H1 (cell line): Measurements from ENCODE around the gene PELO. TPM values are rescaled to one million over a fixed set of nuclear protein-coding genes. Genes with fewer than 3 reads are reported as not detected.

ENCODE experiments used
- CTCF ChIA-PET: fragments of 300-600 bp; sonication (Branson Sonifier 250); formaldehyde crosslinking; loops from one replicate; lab custom pipeline; 2021; ENCODE audit not compliant: partially characterized antibody; lab: Charles Lee
- POLR2A ChIA-PET: fragments of 300-600 bp; sonication (Branson Sonifier 250); formaldehyde crosslinking; loops from one replicate; lab custom pipeline; 2021; ENCODE audit warnings: inconsistent platforms; ENCODE audit not compliant: partially characterized antibody; lab: Charles Lee
- DNase-seq, 2 experiments: peaks; one replicate each; pipeline versions ENCODE4 v3.0.0 to v3.0.0-alpha.2; 2010 to 2022; ENCODE audit warnings: low spot score in 2 of 2, low read depth in 1 of 2, mixed read lengths in 1 of 2
- FAIRE-seq: peaks from 2 replicates; lab custom pipeline; 2011; peaks lifted over from hg19 to GRCh38; lab: Jason Lieb, UNC
- H2AFZ ChIP-seq: 2 replicates; pipeline ENCODE4 v1.8.1; 2012; ENCODE audit warnings: low read length, inconsistent platforms
- H2AK5ac ChIP-seq: 2 replicates; pipeline ENCODE4 v1.6.1; 2013; ENCODE audit warnings: low read depth, low read length
- H2BK120ac ChIP-seq: replicated peaks from 2 replicates; pipeline ENCODE3; 2013; ENCODE audit warnings: low read depth, low read length, inconsistent platforms
- H2BK12ac ChIP-seq: 2 replicates; pipeline ENCODE4 v1.6.1; 2013; ENCODE audit warnings: low read depth, low read length
- H2BK15ac ChIP-seq: 2 replicates; pipeline ENCODE4 v1.6.1; 2013; ENCODE audit warnings: low read length
- H2BK20ac ChIP-seq: 2 replicates; pipeline ENCODE4 v1.6.1; 2013; ENCODE audit warnings: low read length
- H2BK5ac ChIP-seq: 2 replicates; pipeline ENCODE4 v1.6.1; 2013; ENCODE audit warnings: low read depth, low read length
- H3K14ac ChIP-seq: 2 replicates; pipeline ENCODE4 v1.6.1; 2013; ENCODE audit warnings: inconsistent platforms; ENCODE audit not compliant: insufficient read length
- H3K18ac ChIP-seq: 2 replicates; pipeline ENCODE4 v1.6.1; 2013; ENCODE audit warnings: low read length; ENCODE audit errors: extremely low read depth
- H3K23ac ChIP-seq: 2 replicates; pipeline ENCODE4 v1.6.1; 2013; ENCODE audit warnings: inconsistent platforms; ENCODE audit not compliant: insufficient read length
- H3K23me2 ChIP-seq: 2 replicates; pipeline ENCODE4 v1.6.1; 2013; ENCODE audit warnings: low read depth, low read length
- H3K27ac ChIP-seq: 2 replicates; pipeline ENCODE4 v1.6.1; 2011; ENCODE audit warnings: low read depth, low read length, inconsistent platforms
- H3K27me3 ChIP-seq, 4 experiments: replicated peaks in 1 of 4; 1 replicate in 1 of 4; 2 replicates in 3 of 4; pipeline versions ENCODE4 v1.6.1 to v1.8.1; 2011 to 2013; ENCODE audit warnings: low read length in 3 of 4, mild to moderate bottlenecking in 3 of 4, inconsistent platforms in 2 of 4, mixed read lengths in 2 of 4, moderate library complexity in 1 of 4; ENCODE audit not compliant: control insufficient read depth in 3 of 4, insufficient read depth in 3 of 4; ENCODE audit errors: extremely low read depth in 1 of 4
- H3K36me3 ChIP-seq, 4 experiments: 2 replicates each; pipeline versions ENCODE4 v1.6.1 to v1.8.1; 2011 to 2013; ENCODE audit warnings: mild to moderate bottlenecking in 4 of 4, low read length in 3 of 4, moderate library complexity in 2 of 4, control low read depth in 1 of 4, inconsistent platforms in 1 of 4; ENCODE audit not compliant: insufficient read depth in 4 of 4, control insufficient read depth in 2 of 4
- H3K4ac ChIP-seq: replicated peaks from 2 replicates; pipeline ENCODE3; 2013; ENCODE audit warnings: low read length, low read depth, mixed read lengths, inconsistent platforms; ENCODE audit not compliant: insufficient read length
- H3K4me1 ChIP-seq, 4 experiments: replicated peaks in 1 of 4; 1 replicate in 1 of 4; 2 replicates in 3 of 4; pipeline versions ENCODE4 v1.6.1 to v1.8.1; 2011 to 2013; ENCODE audit warnings: low read length in 3 of 4, inconsistent platforms in 2 of 4, mixed read lengths in 1 of 4; ENCODE audit not compliant: insufficient read depth in 4 of 4, control insufficient read depth in 3 of 4
- H3K4me2 ChIP-seq, 2 experiments: 2 replicates each; pipeline versions ENCODE4 v1.6.1 to v1.8.1; 2011 to 2013; ENCODE audit warnings: low read depth in 2 of 2, low read length in 2 of 2, control low read depth in 1 of 2, inconsistent platforms in 1 of 2, mild to moderate bottlenecking in 1 of 2; ENCODE audit not compliant: insufficient read depth in 1 of 2
- H3K4me3 ChIP-seq, 4 experiments: fragments of 200-600, 300-600 bp in 1 of 4; sonication (generic), shearing (Covaris generic), sonication (Bioruptor Twin) in 1 of 4; 2 replicates each; pipeline versions ENCODE4 v1.5.1 to v1.8.1; 2011 to 2016; ENCODE audit warnings: low read length in 4 of 4, low read depth in 3 of 4, control low read depth in 2 of 4, inconsistent platforms in 2 of 4, mild to moderate bottlenecking in 2 of 4, mixed read lengths in 1 of 4, moderate library complexity in 1 of 4; ENCODE audit not compliant: insufficient read depth in 2 of 4; ENCODE audit errors: extremely low read depth in 1 of 4
- H3K56ac ChIP-seq: replicated peaks from 2 replicates; pipeline ENCODE3; 2013; ENCODE audit warnings: low read depth, mild to moderate bottlenecking, mixed read lengths, low read length, inconsistent platforms; ENCODE audit not compliant: insufficient read length
- H3K79me1 ChIP-seq: 2 replicates; pipeline ENCODE4 v1.6.1; 2013; ENCODE audit warnings: low read depth, low read length, control low read depth
- H3K79me2 ChIP-seq, 2 experiments: 2 replicates each; pipeline versions ENCODE4 v1.6.1 to v1.8.1; 2012 to 2013; ENCODE audit warnings: low read length in 2 of 2, mild to moderate bottlenecking in 2 of 2, inconsistent platforms in 1 of 2; ENCODE audit not compliant: insufficient read depth in 2 of 2, control insufficient read depth in 1 of 2
- H3K9ac ChIP-seq, 4 experiments: replicated peaks in 1 of 4; 1 replicate in 1 of 4; 2 replicates in 3 of 4; pipeline versions ENCODE4 v1.6.1 to v1.8.1; 2011 to 2013; ENCODE audit warnings: low read depth in 3 of 4, low read length in 3 of 4, control low read depth in 2 of 4, mild to moderate bottlenecking in 2 of 4, moderate library complexity in 2 of 4, inconsistent platforms in 1 of 4; ENCODE audit errors: extremely low read depth in 1 of 4
- H3K9me3 ChIP-seq, 2 experiments: 2 replicates each; pipeline versions ENCODE4 v1.6.1 to v1.8.1; 2012 to 2013; ENCODE audit warnings: mild to moderate bottlenecking in 2 of 2, moderate library complexity in 2 of 2, control low read depth in 1 of 2, inconsistent platforms in 1 of 2, low read depth in 1 of 2, low read length in 1 of 2, mixed read lengths in 1 of 2; ENCODE audit not compliant: insufficient read depth in 2 of 2
- H4K20me1 ChIP-seq, 2 experiments: replicated peaks in 1 of 2; 2 replicates each; pipeline versions ENCODE3 to v1.8.1; 2011 to 2013; ENCODE audit warnings: inconsistent platforms in 2 of 2, low read length in 2 of 2, mild to moderate bottlenecking in 1 of 2; ENCODE audit not compliant: insufficient read depth in 2 of 2, control insufficient read depth in 1 of 2
- H4K5ac ChIP-seq: 2 replicates; pipeline ENCODE4 v1.6.1; 2013; ENCODE audit warnings: low read length, low read depth, mixed read lengths, inconsistent platforms; ENCODE audit not compliant: insufficient read length
- H4K8ac ChIP-seq: 2 replicates; pipeline ENCODE4 v1.8.0; 2013; ENCODE audit warnings: mild to moderate bottlenecking, moderate library complexity, low read length, inconsistent platforms; ENCODE audit not compliant: insufficient read depth; ENCODE audit errors: extremely low read depth
- H4K91ac ChIP-seq: replicated peaks from 2 replicates; pipeline ENCODE3; 2013; ENCODE audit warnings: low read length, mixed read lengths, inconsistent platforms; ENCODE audit not compliant: insufficient read length
- BCL11A ChIP-seq, 2 experiments: IDR thresholded peaks; one replicate each; pipeline ENCODE4 v1.6.1; 2011; ENCODE audit warnings: low read depth in 2 of 2, low read length in 2 of 2, mild to moderate bottlenecking in 2 of 2
- EGR1 ChIP-seq: IDR thresholded peaks from 2 replicates; pipeline ENCODE4 v1.6.1; 2011; ENCODE audit warnings: low read depth, low read length, borderline replicate concordance
- GABPA ChIP-seq: IDR thresholded peaks from 2 replicates; pipeline ENCODE4 v1.6.1; 2011; ENCODE audit warnings: mild to moderate bottlenecking, low read length, moderate library complexity, borderline replicate concordance; ENCODE audit not compliant: insufficient read depth
- GTF2F1 ChIP-seq: IDR thresholded peaks from 2 replicates; pipeline ENCODE4 v1.6.1; 2012; ENCODE audit warnings: low read depth, low read length, improper control_type of control experiment, borderline replicate concordance
- JUND ChIP-seq: IDR thresholded peaks from 2 replicates; pipeline ENCODE4 v1.6.1; 2011; ENCODE audit warnings: mild to moderate bottlenecking, improper control_type of control experiment, low read length
- MAFK ChIP-seq: IDR thresholded peaks from 2 replicates; pipeline ENCODE4 v1.6.1; 2012; ENCODE audit warnings: low read depth, mild to moderate bottlenecking, improper control_type of control experiment, low read length
- PHF8 ChIP-seq: fragments of 200-600 bp; sonication (generic); conservative IDR thresholded peaks from 2 replicates; pipeline ENCODE4 v1.7.1; 2012; ENCODE audit warnings: low read depth, mild to moderate bottlenecking, inconsistent platforms, low read length, moderate library complexity
- RAD21 ChIP-seq, 2 experiments: IDR thresholded peaks in 1 of 2; conservative IDR thresholded peaks in 1 of 2; 2 replicates each; pipeline ENCODE4 v1.6.1; 2011; ENCODE audit warnings: low read depth in 2 of 2, low read length in 2 of 2, improper control_type of control experiment in 1 of 2, inconsistent platforms in 1 of 2, mild to moderate bottlenecking in 1 of 2, moderate library complexity in 1 of 2
- SP4 ChIP-seq: IDR thresholded peaks from 2 replicates; pipeline ENCODE4 v1.6.1; 2012; ENCODE audit warnings: low read length, inconsistent platforms
- SUZ12 ChIP-seq: fragments of 200-600 bp; sonication (generic); IDR thresholded peaks from 2 replicates; pipeline ENCODE4 v1.6.1; 2012; ENCODE audit warnings: mild to moderate bottlenecking, inconsistent platforms, low read length, moderate library complexity, mixed read lengths
- TCF12 ChIP-seq: IDR thresholded peaks from 2 replicates; pipeline ENCODE4 v1.6.1; 2011; ENCODE audit warnings: low read depth, mild to moderate bottlenecking, low read length
- YY1 ChIP-seq: IDR thresholded peaks from 2 replicates; pipeline ENCODE4 v1.6.1; 2011; ENCODE audit warnings: low read depth, mild to moderate bottlenecking, low read length
- WGBS, 2 experiments: shearing (Covaris generic) in 1 of 2; methylation state at CpG; one replicate each; pipeline versions ENCODE4 v1.1.6 to v1.1.7; 2013 to 2015; ENCODE audit warnings: low lambda C conversion rate in 2 of 2, mixed read lengths in 2 of 2, inconsistent platforms in 1 of 2, low coverage in 1 of 2, missing lambda C conversion rate in 1 of 2; ENCODE audit not compliant: insufficient replicate concordance in 2 of 2, insufficient coverage in 1 of 2, insufficient read length in 1 of 2; ENCODE audit errors: extremely low coverage in 1 of 2, missing lambda C conversion rate in 1 of 2; 5-methylcytosine and 5-hydroxymethylcytosine counted together
- polyA plus RNA-seq, 7 experiments: library from polyadenylated mRNA; depleted of rRNA in 3 of 7; stranded (reverse) in 5 of 7; unstranded in 2 of 7; fragments of >200 nt in 5 of 7; fragments of 200-250 nt in 2 of 7; gene quantifications; 1 replicate in 5 of 7; 2 replicates in 1 of 7; 4 replicates in 1 of 7; pipeline versions ENCODE4 v1.2.1 to v1.2.3, GENCODE V29; 2011 to 2013; ENCODE audit warnings: missing spikeins in 2 of 7, mixed read lengths in 2 of 7
- total RNA-seq: library from RNA; stranded (reverse); fragmentation: NEBNext Ultra II Directional; extraction: Animal tissue kit (Norgen Biotek cat#: 25700); gene quantifications from 2 replicates; pipeline ENCODE4 v1.2.1, GENCODE V29; 2021

The PELO gene
- total and polyA plus RNA-seq, 2 of the 8 experiments (the other 6 are each of a cell fraction or from before 2014, with no cell fraction given), result 10.8 to 18.5 TPM

GRCh38 chr5:52777186-52777585 is 10.5 kb upstream of the PELO start:
- Histone ChIP-seq H3K18ac (no peak overlapping the region), H3K56ac (no peak overlapping the region), H3K23ac (no peak overlapping the region), H2AFZ (no peak overlapping the region), H3K14ac (no peak overlapping the region)
- ChIA-PET CTCF (no interaction called here), POLR2A (no interaction called here)
- 91% methylated on average over 4 of the region's 4 CpGs; no CpG with 5 or more reads in 1 of the 2 experiments for WGBS, 2 experiments
- FAIRE-seq, result no peak
- TF ChIP-seq TCF12 (no peak), MAFK (no peak), EGR1 (no peak), SP4 (no peak), YY1 (no peak), BCL11A (IDR thresholded peaks at IDR 0.05; ENCODE audit: low read depth in 2 of 2, low read length in 2 of 2) (no peak), PHF8 (no peak), GABPA (no peak), SUZ12 (no peak), JUND (no peak), RAD21 (IDR thresholded peaks at IDR 0.05 in 1 of 2, conservative IDR thresholded peaks at IDR 0.05 in 1 of 2; ENCODE audit: low read depth in 2 of 2, low read length in 2 of 2) (no peak), GTF2F1 (no peak)
- TF ChIP-seq, all 59 proteins: peak for 0
- no peaks in the 10 kb centered on the region for H3K79me2 ChIP-seq
- H4K8ac ChIP-seq, result no peak overlapping the region
- H3K79me1 ChIP-seq, result no peaks in the 10 kb centered on the region
- H3K4ac ChIP-seq, result no peak overlapping the region
- no peak overlapping the region for H2BK20ac ChIP-seq
- no peak overlapping the region for H3K9ac ChIP-seq
- H2BK15ac ChIP-seq, result no peak overlapping the region
- H3K27ac ChIP-seq, result no peak overlapping the region
- H2BK120ac ChIP-seq, result no peak overlapping the region
- H3K4me2 ChIP-seq, result no peak overlapping the region
- H4K91ac ChIP-seq, result no peak overlapping the region
- H2BK5ac ChIP-seq, result no peak overlapping the region
- H3K9me3 ChIP-seq, result no peaks in the 10 kb centered on the region
- H3K4me1 ChIP-seq, result peaks cover 0 to 3% (median 0%) of the 10 kb centered on the region in 4 experiments; a peak in 1 of 7 replicates
- no peaks in the 10 kb centered on the region for H3K27me3 ChIP-seq
- no peaks in the 10 kb centered on the region for H4K20me1 ChIP-seq
- no peak overlapping the region for H2BK12ac ChIP-seq
- no peak for DNase-seq
- no peaks in the 10 kb centered on the region for H3K36me3 ChIP-seq
- H3K23me2 ChIP-seq, result no peaks in the 10 kb centered on the region
- no peak overlapping the region for H3K4me3 ChIP-seq
- H4K5ac ChIP-seq, result no peak overlapping the region
- H2AK5ac ChIP-seq, result no peak overlapping the region
